Epithelial cell of esophagus (primary cell): ENCODE measurements around the gene ZNF8.
A peak's percentile ranks its signal among the peaks of the same experiment; 100 is the strongest.

ENCODE experiments used
- DNase-seq: peaks from one replicate; pipeline ENCODE4 v3.0.0; 2010; ENCODE audit warnings: low read depth
- H3K4me3 ChIP-seq: 2 replicates; pipeline ENCODE4 v1.5.1; 2011; ENCODE audit warnings: mild to moderate bottlenecking, low read length, control low read depth
- CTCF ChIP-seq: IDR thresholded peaks from 2 replicates; pipeline ENCODE4 v1.5.1; 2011; ENCODE audit warnings: low read depth, mild to moderate bottlenecking, low read length, control low read depth, inconsistent platforms; ENCODE audit not compliant: insufficient read depth; ENCODE audit errors: missing control alignments

Gene ZNF8

GRCh38 chr19:58294743-58295374, 16.1 kb downstream of the ZNF8 start:
- no peak for DNase-seq
- no peak overlapping the region for H3K4me3 ChIP-seq
- no peak for TF ChIP-seq CTCF

DNA sequence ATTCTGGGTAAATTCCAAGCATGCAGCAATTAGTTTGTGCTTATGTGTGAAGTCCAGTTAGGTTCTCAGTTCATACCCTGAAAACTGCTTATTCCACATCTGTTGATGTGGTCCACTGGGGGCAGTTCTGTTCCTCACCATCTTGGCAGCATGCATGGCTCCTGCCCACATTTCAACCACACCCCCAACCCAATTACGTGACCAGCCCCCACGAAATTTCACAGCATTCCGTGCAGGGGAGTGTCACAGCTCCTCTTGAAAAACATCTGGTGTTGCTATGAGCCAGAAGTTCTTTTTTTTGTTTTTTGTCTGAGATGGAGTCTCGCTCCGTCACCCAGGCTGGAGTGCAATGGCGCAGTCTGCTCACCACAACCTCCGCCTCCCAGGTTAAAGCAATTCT, 17.3 kb downstream of the ZNF8 start:
- H3K4me3 ChIP-seq: no peak overlapping the region
- TF ChIP-seq CTCF: no peak
- no peak for DNase-seq

DNA sequence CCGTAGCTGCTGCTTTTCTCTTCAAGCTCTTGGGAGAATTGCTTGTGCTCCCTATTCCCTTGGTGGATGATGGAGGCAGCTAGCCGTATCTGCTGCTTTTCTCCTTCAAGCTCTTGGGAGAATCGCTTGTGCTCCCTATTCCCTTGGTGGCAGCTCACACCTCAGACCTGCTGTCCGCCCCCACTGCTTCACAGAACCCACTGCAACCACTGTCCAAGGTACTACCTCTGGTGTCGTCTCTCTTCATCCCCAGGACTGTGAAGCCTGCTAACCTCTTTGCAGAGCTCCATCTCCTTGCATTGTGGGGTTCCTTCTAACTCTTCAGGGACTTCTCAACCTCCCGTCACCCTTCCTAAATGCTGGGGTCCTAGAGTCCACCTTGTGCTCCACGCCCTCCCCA, 21.9 kb downstream of the ZNF8 start:
- H3K4me3 ChIP-seq: no peak overlapping the region
- no peak for DNase-seq
- no peak for TF ChIP-seq CTCF

DNA sequence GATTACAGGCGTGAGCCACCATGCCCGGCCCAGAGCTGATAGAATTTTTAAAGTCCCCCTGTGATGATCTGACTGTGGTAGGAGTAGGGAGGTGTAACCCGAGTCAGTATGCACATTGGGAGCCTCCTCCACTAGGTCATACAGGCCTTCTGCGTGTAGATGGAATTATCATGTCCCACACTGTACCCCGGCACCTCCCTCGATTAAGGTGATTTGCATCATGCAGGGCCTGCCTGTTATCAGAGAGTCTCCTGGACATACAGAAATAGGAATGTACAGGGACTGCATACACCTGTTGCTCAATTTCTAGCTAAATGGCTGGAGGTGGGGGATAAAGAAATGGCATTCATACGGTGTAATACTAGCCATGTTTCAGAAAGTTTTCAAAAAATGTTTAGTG, 25.5 kb downstream of the ZNF8 start:
- TF ChIP-seq CTCF: no peak
- H3K4me3 ChIP-seq: no peak overlapping the region

DNA sequence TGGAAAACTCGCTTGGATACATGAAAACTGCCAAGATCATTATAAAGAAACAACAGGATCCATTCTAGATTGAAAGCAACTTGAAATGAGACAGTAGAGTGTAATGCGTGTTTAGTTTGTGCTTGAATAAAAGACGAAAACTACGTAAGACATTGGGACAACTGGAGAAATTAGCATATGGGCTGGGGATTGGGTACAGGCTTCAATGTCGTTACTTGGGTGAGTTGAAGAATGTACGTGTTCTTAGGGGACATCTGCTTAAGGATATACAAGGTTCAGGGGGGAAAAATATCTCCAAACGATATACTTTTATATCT, 26.0 kb downstream of the ZNF8 start:
- DNase-seq: no peak
- TF ChIP-seq CTCF: no peak
- H3K4me3 ChIP-seq: peak overlapping the region; percentile 84

More for the DNA sequence above, 25.5 kb downstream of the ZNF8 start:
- DNase-seq: no peak

DNA sequence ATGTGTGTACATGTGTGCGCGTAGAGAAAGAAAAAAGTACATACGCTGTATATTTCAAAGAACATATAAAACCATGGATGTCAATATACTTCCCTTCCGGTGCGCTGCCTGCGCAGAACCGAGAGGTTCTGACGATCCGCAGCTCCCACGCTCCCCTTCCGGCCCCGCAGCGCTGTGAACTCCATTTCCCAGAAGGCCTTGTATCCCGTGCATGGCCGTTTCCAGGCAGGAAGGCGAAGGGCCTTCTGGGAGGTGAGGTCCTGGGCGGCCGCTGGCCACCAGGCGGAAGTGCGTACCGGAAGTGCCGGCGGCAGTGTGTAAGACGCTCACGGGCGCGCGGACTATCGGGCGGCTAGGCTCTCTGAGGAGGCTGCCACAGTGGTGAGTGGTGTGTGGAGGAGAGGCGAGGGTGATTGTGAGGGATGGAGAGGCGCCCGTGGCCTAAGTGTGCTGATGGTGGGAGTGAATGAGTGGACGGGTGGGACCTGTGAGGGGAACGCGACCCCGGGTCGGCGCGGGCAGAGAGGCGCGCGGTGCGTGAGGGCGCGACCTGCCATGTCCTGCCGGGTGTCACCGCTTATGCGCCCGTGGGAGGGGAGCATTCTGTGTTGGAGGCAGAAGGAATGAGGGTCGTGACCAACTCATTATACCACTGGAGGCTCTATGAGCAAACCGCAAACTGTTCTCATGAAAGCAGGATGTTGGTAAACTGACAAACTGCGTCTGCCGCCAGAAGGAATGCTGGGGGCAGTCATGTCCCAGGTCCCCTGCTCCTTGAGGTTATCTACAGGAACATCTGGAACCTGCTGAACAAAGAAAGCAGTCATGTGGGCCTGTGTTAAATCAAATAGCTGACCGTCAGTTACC, 26.5 kb downstream of the ZNF8 start, which contains the start of gene ERVK3-1:
Gene ERVK3-1, plus strand, starts transcription at position 313 of the 867 bp plus-strand sequence. CDS start 6,792 bp downstream, outside the sequence.
- peak; percentile 16 for TF ChIP-seq CTCF
- peak within 1 kb of the TSS; percentile 84 for H3K4me3 ChIP-seq
- DNase-seq: peak; percentile 98
